Measurements from ENCODE around the gene IL4I1. TPM values are rescaled to one million over a fixed set of nuclear protein-coding genes. Genes with fewer than 3 reads are reported as not detected.

IL4I1 gene
- total RNA-seq, 2 experiments from 2014 or later = 1.4 to 1.7 TPM

DNA sequence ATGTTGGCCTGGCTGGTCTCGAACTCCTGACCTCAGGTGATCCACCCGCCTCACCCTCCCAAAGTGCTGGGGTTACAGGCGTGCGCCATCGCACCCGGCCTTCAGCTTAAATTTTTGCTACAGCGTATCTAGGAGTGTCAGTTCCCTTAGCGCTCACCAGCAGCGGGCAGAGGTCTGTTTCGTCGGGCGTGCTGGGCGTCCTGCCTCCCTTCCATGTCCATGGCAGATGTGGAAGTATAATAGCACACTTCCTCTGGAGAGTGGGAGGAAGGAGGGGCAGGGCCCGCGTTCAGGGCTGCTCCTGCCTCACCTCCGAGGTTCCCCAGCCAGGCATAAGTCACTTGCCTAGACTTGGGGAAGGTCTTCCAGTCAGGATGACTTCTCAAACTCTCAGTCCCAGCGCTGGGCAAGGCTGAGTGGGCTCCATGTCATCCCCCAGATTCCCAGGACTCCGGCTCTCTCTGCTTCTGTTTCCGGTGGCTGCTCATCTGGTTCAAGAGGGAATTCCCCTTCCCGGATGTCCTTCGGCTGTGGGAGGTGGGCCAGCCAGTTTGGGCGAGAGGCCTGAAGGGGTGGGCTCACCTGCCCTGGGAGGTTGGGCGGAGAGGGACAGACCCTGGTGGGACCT, 9.5 kb downstream of the IL4I1 start:
- no peak overlapping the region for H3K4me3 Mint-ChIP-seq
- POLR2A ChIA-PET = no interaction called here
- ATAC-seq (ENCODE audit: low read depth) (no peak), DNase-seq (no peak)
- H3K27me3 Mint-ChIP-seq = no peaks in the 10 kb centered on the region
- H3K9me3 Mint-ChIP-seq = no peaks in the 10 kb centered on the region
- H3K36me3 Mint-ChIP-seq = peaks cover 8% of the 10 kb centered on the region
- no peak overlapping the region for H3K27ac Mint-ChIP-seq
- H3K4me1 Mint-ChIP-seq = peaks cover 2% of the 10 kb centered on the region

GRCh38 chr19:49884760-49885159, 11.9 kb downstream of the IL4I1 start:
- no peak overlapping the region for H3K27ac Mint-ChIP-seq
- no peaks in the 10 kb centered on the region for H3K9me3 Mint-ChIP-seq
- H3K36me3 Mint-ChIP-seq = peaks cover 10% of the 10 kb centered on the region
- POLR2A ChIA-PET = no interaction called here
- H3K4me1 Mint-ChIP-seq = peaks cover 2% of the 10 kb centered on the region
- H3K27me3 Mint-ChIP-seq = no peaks in the 10 kb centered on the region
- DNase-seq (no peak), ATAC-seq (ENCODE audit: low read depth) (no peak)
- H3K4me3 Mint-ChIP-seq = no peak overlapping the region

GRCh38 chr19:49884109-49884508, 12.6 kb downstream of the IL4I1 start:
- Mint-ChIP-seq H3K9me3 (no peaks in the 10 kb centered on the region), H3K36me3 (peaks cover 11% of the 10 kb centered on the region), H3K27me3 (no peaks in the 10 kb centered on the region), H3K27ac (no peak overlapping the region), H3K4me3 (no peak overlapping the region), H3K4me1 (peaks cover 3% of the 10 kb centered on the region)
- ATAC-seq (ENCODE audit: low read depth) (no peak), DNase-seq (no peak)
- POLR2A ChIA-PET = no interaction called here

- ATAC-seq (ENCODE audit: low read depth) (no peak), DNase-seq (no peak)
- H3K36me3 Mint-ChIP-seq = peaks cover 15% of the 10 kb centered on the region
- no peaks in the 10 kb centered on the region for H3K9me3 Mint-ChIP-seq
- H3K27me3 Mint-ChIP-seq = no peaks in the 10 kb centered on the region
- peaks cover 12% of the 10 kb centered on the region for H3K4me1 Mint-ChIP-seq
- POLR2A ChIA-PET = no interaction called here
- no peak overlapping the region for H3K27ac Mint-ChIP-seq
- H3K4me3 Mint-ChIP-seq = no peak overlapping the region
Observed at GRCh38 chr19:49883094-49883493, 13.6 kb downstream of the IL4I1 start.

DNA sequence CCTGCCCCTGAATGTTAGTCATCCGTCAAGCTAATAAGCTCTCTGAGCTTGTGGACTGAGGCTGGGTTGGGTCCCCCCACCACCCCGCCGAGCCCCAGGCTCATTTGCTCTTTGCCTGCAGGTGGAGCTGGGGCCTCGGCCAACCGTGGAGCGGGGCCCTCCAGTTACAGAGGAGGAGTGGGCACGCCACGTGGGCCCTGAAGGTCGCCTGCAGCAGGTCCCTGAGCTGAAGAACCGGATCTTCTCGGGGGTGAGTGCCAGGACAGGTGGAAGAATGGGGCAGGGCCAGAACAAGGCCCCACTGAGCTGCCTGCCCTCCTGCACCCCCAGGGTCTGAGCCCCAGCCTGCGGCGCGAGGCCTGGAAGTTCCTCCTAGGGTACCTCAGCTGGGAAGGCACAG, 14.0 kb downstream of the IL4I1 start:
- Mint-ChIP-seq H3K4me3 (no peak overlapping the region), H3K27me3 (no peaks in the 10 kb centered on the region), H3K9me3 (no peaks in the 10 kb centered on the region), H3K36me3 (peaks cover 17% of the 10 kb centered on the region), H3K27ac (no peak overlapping the region), H3K4me1 (peaks cover 14% of the 10 kb centered on the region)
- POLR2A ChIA-PET = no interaction called here
- no peak for DNase-seq
- ATAC-seq (ENCODE audit: low read depth) = no peak

GRCh38 chr19:49881672-49882394, 14.9 kb downstream of the IL4I1 start:
- Mint-ChIP-seq H3K27ac (no peak overlapping the region), H3K27me3 (no peaks in the 10 kb centered on the region), H3K9me3 (no peaks in the 10 kb centered on the region), H3K36me3 (peaks cover 17% of the 10 kb centered on the region), H3K4me3 (no peak overlapping the region), H3K4me1 (peaks cover 14% of the 10 kb centered on the region)
- DNase-seq = no peak
- POLR2A ChIA-PET = interaction anchor here (1.0 kb wide), 1 partner anchor 12 kb away, joined by 3 read pairs; no protein-coding TSS in a partner anchor
- no peak for ATAC-seq (ENCODE audit: low read depth)

GRCh38 chr19:49881186-49881585, 15.5 kb downstream of the IL4I1 start:
- H3K4me1 Mint-ChIP-seq = peaks cover 14% of the 10 kb centered on the region
- no peak for DNase-seq
- ATAC-seq (ENCODE audit: low read depth) = no peak
- no peaks in the 10 kb centered on the region for H3K27me3 Mint-ChIP-seq
- POLR2A ChIA-PET = interaction anchor here (1.0 kb wide), 1 partner anchor 12 kb away, joined by 3 read pairs; no protein-coding TSS in a partner anchor
- no peak overlapping the region for H3K4me3 Mint-ChIP-seq
- H3K9me3 Mint-ChIP-seq = no peaks in the 10 kb centered on the region
- H3K36me3 Mint-ChIP-seq = peaks cover 17% of the 10 kb centered on the region
- no peak overlapping the region for H3K27ac Mint-ChIP-seq

DNA sequence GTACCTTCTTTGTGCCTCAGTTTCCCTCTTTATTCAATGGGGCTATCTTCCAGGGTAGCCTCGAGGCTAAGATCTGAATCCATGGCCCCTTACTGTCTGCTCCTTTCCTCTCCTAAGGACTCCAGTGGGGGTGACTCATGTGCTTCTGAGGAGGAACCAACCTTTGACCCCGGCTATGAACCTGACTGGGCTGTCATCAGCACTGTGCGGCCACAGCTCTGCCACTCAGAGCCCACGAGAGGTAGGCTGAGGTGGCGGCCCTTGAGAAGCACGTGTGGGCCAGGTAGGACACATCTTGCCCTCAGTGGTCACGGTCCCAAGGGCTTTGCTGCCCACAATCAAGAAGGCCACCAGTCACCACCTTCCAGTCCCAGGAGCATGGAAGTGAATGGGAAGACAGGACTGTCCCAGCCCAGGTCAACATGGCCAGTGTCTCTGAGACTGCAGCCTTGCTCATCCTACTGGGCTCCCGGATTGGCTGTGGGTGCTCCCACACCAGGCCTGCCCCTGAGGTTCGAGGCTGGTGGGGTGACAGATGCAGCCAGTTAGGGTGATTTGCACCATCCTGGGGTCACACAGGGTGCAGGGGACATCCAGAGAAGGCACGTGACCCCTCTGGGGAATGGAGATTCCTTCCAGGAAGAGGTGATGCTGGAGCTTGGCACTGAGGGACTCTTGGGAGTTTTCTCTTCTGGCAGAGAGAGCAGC, 16.4 kb downstream of the IL4I1 start:
- no peak for DNase-seq
- H3K27ac Mint-ChIP-seq = no peak overlapping the region
- POLR2A ChIA-PET = no interaction called here
- ATAC-seq (ENCODE audit: low read depth) = no peak
- no peak overlapping the region for H3K4me3 Mint-ChIP-seq
- H3K9me3 Mint-ChIP-seq = no peaks in the 10 kb centered on the region
- peaks cover 16% of the 10 kb centered on the region for H3K36me3 Mint-ChIP-seq
- no peaks in the 10 kb centered on the region for H3K27me3 Mint-ChIP-seq
- H3K4me1 Mint-ChIP-seq = peaks cover 19% of the 10 kb centered on the region

DNA sequence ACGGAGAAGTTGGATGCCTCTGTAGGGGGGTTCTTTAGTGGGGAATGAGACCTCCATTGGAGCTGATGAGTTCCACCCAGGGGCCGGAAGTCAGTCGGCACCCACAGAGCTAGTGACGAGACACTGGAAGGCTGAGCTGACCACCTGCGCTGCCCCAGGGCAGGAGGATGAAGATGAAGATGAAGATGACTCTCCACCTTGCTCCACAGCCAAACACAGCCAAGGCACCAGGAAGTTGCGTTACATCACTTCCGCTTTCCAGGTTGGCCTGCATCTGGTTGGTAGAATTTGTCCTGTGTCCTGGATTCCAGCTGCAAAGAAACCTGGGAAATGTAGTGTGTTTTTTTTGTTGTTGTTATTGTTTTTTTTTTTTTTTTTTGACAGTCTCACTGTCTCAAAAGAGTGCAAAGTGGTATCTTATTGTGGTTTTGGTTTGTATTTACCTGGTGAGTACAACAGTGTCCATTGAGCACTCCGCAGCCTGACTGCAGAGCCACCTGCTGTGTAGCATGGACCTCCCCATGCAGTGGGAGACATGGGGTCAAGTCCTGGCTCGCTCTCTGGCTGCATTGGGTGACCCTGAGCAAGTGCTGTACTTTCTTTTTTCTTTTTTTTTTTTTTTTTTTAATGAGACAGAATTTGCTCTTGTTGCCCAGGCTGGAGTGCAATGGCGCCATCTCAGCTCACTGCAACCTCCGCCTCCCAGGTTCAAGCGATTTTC, 17.3 kb downstream of the IL4I1 start:
- H3K27ac Mint-ChIP-seq = peak overlapping the region; percentile 43
- no peak overlapping the region for H3K4me3 Mint-ChIP-seq
- ATAC-seq (ENCODE audit: low read depth) = no peak
- DNase-seq = no peak
- no peaks in the 10 kb centered on the region for H3K9me3 Mint-ChIP-seq
- peaks cover 16% of the 10 kb centered on the region for H3K36me3 Mint-ChIP-seq
- POLR2A ChIA-PET = no interaction called here
- H3K27me3 Mint-ChIP-seq = no peaks in the 10 kb centered on the region
- H3K4me1 Mint-ChIP-seq = peaks cover 23% of the 10 kb centered on the region

DNA sequence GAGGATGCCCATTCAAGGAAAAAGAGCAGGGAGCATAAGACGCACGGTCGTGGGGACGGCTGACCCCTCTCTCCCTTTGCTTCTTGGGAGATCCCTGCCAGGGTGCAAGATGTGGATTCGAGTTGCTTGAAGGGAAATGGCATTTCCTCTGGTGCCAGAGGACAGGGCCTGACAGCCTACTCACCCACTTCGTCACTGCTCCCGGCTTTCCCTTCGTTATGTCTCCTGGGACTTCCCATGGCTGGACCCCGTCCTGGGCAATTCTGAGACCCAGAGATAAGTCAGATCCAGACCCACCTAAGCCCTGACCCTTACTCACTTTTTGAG, 18.0 kb downstream of the IL4I1 start:
- H3K36me3 Mint-ChIP-seq = peaks cover 16% of the 10 kb centered on the region

GRCh38 chr19:49877879-49878743, 18.6 kb downstream of the IL4I1 start:
- Mint-ChIP-seq H3K27ac (no peak overlapping the region), H3K4me1 (peaks cover 23% of the 10 kb centered on the region), H3K9me3 (no peaks in the 10 kb centered on the region), H3K27me3 (no peaks in the 10 kb centered on the region), H3K4me3 (no peak overlapping the region), H3K36me3 (peaks cover 10% of the 10 kb centered on the region)
- DNase-seq (peak; percentile 99), ATAC-seq (ENCODE audit: low read depth) (peak; percentile 67)
- POLR2A ChIA-PET = interaction anchor here (1.0 to 3.1 kb wide), 6 partner anchors 9 to 51 kb away, joined by 3 to 25 read pairs (median 8); partner anchors contain the start of genes ATF5, IL4I1, NUP62 and PNKP

More for the DNA sequence above, 18.0 kb downstream of the IL4I1 start:
- Mint-ChIP-seq H3K4me3 (no peak overlapping the region), H3K9me3 (no peaks in the 10 kb centered on the region), H3K27me3 (no peaks in the 10 kb centered on the region), H3K4me1 (peaks cover 23% of the 10 kb centered on the region), H3K27ac (peak overlapping the region; percentile 43)
- no peak for ATAC-seq (ENCODE audit: low read depth)
- no peak for DNase-seq
- POLR2A ChIA-PET = no interaction called here

- POLR2A ChIA-PET = interaction anchor here (0.6 to 3.1 kb wide), 14 partner anchors 8 to 160 kb away, joined by 3 to 25 read pairs (median 5); partner anchors contain the start of genes ATF5, FUZ, IL4I1 and NUP62
Observed at GRCh38 chr19:49877020-49877878, 19.4 kb downstream of the IL4I1 start, which contains the start of the genes AKT1S1 and TBC1D17. Gene AKT1S1 (minus strand): TSS chr19:49877355. CDS start chr19:49873295, 4,060 bp downstream. Gene TBC1D17 (plus strand): TSS chr19:49877702. CDS start chr19:49877724, 22 bp downstream.

More at GRCh38 chr19:49877020-49877878, 19.4 kb downstream of the IL4I1 start, which contains the start of the genes AKT1S1 and TBC1D17:
- Mint-ChIP-seq H3K27me3 (no peaks in the 10 kb centered on the region), H3K9me3 (no peaks in the 10 kb centered on the region), H3K36me3 (peaks cover 9% of the 10 kb centered on the region), H3K4me1 (peaks cover 25% of the 10 kb centered on the region), H3K4me3 (no peak within 1 kb of the TSS), H3K27ac (no peak within 1 kb of the TSS)
- peak; percentile 94 for DNase-seq
- peak; percentile 72 for ATAC-seq (ENCODE audit: low read depth)

All from activated naive CD8-positive, alpha-beta T cell treated with anti-CD3 and anti-CD28 coated beads, Interleukin-2, amount 10 ng/mL, durations not matched to agents 7 days and 5 days (primary cell).